Measurements from ENCODE around the gene FOXN1.
A peak's percentile ranks its signal among the peaks of the same experiment; 100 is the strongest.
"Not testable (repeated sequence)": the region's sequence is repeated elsewhere in the genome, so short reads cannot be mapped to it uniquely, and the experiment has no call there.

The FOXN1 gene

DNA sequence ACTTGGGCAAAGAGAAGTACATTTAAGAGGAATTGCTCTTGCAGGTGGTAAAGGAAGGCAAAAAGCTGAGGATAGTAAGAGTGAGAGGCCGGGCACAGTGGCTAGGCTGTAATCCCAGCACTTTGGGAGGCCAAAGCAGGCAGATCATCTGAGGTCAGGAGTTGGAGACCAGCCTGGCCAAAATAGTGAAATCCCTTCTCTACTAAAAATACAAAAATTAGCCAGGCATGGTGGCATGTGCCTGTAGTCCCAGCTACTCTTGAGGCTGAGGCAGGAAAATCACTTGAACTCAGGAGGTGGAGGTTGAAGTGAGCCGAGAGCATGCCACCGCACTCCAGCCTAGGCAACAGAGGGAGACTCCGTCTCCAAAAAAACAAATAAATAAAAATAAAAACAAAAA, 16.1 kb downstream of the FOXN1 start:
- not testable (repeated sequence) for DNase-seq

DNA sequence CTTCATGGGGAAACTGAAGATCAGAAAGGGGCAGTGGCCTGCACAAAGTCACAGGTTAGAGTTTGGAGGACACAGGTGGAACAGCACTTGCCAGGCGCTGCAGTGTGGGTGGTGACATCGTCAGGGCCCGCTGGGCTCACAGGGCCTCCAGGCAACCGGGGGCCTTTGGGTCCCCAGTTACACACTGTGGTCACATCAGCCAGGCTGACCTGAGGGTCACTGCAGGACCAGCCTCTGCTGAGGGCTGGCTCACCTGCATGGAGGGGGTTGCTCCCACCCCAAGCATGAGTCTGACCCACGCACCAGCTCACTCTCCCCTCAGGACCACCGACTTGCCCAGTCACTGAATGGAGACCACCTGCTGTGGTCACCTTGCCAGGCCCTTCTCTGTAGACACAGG, 17.0 kb downstream of the FOXN1 start:
- no peak for DNase-seq

DNA sequence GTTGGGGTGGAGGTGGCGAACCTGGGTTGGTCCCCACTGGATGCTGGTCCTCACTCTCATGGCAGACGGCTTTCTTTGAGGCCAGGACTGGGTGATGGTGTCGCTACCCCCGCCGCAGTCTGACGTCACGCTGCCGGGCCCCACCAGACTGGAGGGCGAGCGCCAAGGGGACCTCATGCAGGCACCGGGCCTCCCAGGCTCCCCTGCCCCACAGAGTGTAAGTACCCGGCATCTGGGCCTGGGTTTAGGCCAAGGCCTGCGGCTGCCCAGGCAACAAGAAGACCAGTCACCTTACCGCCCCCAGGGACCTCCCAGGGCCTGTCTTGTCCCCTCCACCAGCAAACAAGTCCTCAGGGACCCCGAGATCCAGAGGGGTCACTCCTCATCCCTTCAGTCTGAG, 17.7 kb downstream of the FOXN1 start:
- no peak for DNase-seq

DNA sequence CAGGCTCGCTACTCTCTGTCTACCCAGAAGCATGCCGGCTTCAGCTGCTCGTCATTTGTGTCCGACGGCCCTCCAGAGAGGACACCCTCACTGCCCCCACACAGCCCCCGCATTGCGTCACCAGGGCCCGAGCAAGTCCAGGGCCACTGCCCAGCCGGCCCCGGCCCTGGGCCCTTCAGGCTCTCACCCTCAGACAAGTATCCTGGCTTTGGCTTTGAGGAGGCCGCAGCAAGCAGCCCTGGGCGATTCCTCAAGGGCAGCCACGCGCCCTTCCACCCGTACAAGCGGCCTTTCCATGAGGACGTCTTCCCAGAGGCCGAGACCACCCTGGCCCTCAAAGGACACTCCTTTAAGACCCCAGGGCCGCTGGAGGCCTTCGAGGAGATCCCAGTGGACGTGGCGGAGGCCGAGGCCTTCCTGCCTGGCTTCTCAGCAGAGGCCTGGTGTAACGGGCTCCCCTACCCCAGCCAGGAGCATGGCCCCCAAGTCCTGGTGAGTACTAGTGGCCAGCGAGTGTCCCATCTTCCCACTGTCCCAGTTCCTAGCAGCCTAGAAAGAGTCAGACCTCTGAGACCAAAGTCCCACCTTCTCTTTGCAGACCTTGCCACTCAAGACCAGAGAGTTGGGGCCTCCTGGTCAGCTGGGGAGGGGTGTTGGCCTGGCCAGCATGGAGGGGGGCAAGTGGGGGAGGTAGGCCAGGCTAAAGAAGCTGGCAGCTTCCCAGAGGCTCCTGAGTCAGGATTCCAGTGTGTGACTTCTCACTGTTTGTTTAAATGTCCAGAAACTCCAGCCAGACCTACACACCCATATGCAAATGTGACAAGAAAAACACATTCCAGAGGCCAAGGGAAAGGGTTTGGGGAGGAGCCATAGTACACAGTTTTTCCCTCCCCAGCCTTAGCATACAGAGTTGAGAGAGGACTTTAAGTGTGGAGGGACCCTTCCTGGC, 18.6 kb downstream of the FOXN1 start:
- no peak for DNase-seq

DNA sequence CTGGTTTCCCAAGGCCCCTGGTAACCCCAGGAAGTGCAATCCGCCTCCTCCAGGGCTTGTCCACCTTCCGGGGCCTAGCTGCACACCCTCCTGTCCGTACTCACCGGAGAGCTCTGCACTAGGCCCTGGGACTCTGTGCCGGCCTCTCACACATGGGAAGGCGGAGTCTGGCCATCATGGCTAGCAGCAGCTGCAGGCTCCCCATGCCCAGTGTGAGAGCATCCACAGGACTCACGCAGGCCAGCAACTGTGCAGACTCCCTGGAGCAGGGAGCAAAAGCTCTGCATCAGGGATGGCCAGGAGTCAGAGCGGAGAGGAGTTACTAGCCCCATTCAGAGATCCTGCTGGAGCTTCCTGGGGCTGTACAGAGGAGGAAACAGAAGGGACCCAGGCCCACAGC, 20.2 kb downstream of the FOXN1 start:
- no peak for DNase-seq

DNA sequence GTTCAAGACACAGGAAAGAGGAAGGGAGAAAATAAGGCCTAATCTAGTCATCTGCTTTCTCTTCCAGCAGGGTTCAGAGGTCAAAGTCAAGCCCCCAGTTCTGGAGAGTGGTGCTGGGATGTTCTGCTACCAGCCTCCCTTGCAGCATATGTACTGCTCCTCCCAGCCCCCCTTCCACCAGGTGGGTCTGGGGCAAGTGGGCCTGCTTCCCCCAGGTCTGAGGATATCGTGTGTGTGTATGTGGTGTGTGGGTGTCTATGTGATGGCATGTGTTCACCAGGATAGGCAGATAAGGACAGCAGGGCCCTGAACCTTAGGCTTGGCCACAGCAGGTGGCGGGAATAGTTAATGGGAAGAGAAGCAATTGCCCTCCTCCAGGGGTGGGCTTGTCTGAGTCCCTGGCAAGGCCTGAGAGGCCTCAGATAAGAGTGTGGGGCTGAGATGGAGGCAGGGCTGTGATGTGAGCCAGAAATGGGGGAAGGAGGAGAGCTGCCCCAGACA, 21.1 kb downstream of the FOXN1 start:
- no peak for DNase-seq

DNA sequence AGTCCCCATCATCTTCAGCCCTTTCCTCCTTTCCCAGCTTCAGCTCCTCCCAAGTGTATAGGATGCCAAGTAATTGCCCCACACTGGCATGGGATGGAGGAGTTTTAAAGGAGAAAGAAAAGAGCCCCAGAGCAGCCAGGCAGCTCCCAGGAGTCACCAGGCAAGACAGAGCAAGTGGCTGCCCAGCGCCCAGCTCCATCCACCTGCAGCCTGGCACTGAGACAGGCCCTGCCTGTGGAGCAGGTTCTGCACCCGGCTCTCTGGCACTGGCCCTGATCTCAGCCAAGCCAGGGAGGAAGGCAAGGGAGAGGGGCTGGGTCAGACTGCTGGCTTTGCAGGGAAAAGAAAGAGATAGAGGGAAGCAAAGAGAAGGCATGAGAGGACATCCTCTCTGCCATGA, 21.7 kb downstream of the FOXN1 start:
- no peak for DNase-seq

DNA sequence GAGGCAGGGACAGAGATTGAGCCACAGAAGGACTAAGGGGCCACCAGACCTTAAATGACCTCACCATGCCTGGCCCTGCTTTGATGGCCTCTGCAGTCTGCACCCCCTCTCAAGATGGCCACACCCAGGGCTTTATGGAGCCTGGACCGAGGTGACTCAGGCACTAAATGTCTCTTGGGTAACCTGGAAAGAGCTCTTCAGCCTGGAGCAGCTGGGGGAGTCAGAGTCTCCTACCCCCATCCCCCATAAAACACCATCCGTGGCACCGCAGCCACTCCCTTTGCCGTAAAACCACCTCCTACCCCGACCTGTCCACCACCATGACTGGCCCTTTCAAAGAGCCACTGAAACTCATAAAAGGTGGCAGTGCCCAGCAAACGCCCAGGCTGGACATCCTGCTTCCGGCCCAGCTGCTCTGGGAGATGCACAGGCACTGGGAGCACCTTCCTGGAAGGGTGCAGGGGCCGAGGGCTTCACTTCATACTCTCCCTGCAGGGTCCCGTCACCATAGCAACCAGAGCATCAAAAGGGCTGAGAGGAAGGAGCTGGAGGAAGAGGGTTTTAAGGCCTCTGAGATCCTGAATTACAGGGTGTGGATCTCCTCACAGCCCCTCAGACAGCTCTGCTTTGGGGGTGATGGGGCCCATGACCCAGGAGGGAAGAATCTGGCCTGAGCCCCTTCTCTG, 22.3 kb downstream of the FOXN1 start:
- no peak for DNase-seq

DNA sequence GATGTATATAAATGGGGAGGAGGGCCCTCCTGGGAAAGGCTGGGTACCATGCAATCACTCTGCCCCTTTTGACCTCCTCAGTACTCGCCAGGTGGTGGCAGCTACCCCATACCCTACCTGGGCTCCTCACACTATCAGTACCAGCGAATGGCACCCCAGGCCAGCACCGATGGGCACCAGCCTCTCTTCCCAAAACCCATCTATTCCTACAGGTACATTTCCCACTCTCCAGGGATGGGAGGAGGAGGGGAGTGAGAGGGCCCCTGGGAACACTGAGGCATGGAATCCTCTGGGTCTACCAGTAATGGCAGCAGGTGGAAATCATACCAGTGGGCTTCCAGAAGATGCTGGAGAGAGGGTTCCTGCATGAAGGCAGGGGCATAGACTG, 22.9 kb downstream of the FOXN1 start:
- no peak for DNase-seq

DNA sequence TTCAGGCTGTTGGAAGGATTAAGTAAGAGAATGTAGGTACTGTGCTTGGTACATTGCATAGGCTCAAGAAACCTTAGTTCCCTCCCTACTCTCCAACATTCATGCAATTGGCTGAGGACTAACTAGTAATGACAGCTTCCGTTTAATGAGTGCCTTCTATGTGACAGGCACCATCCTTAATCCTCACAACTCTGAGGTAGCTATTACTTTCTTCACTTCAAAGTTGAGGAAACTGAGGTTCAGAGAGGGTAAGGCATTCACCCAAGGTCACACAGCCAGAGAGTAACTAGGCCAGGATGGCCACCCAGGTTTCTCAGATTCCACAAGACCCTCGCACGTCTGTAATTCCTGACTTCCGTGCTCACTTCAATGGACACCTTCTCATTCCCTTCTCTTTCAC, 24.1 kb downstream of the FOXN1 start:
- no peak for DNase-seq

DNA sequence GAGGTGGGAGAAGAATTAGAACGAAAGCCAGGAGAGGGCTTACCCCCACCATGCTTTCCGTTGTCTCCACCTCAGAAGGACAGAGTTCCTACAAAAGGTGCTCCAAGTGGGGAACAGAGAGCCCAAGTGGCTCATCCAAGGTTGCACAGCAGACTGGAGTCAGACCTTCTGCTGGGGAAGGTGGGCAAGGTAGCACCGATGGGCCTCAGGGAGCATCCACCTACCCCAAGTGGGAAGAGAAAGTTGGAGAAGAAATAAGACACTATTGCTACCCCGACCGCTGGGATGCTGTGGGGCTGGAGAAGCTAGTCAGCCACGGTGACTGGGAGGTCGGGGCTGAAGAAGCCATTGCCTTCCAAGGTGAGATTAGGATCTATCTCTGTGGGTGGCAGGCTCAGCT, 24.8 kb downstream of the FOXN1 start:
- DNase-seq: no peak

DNA sequence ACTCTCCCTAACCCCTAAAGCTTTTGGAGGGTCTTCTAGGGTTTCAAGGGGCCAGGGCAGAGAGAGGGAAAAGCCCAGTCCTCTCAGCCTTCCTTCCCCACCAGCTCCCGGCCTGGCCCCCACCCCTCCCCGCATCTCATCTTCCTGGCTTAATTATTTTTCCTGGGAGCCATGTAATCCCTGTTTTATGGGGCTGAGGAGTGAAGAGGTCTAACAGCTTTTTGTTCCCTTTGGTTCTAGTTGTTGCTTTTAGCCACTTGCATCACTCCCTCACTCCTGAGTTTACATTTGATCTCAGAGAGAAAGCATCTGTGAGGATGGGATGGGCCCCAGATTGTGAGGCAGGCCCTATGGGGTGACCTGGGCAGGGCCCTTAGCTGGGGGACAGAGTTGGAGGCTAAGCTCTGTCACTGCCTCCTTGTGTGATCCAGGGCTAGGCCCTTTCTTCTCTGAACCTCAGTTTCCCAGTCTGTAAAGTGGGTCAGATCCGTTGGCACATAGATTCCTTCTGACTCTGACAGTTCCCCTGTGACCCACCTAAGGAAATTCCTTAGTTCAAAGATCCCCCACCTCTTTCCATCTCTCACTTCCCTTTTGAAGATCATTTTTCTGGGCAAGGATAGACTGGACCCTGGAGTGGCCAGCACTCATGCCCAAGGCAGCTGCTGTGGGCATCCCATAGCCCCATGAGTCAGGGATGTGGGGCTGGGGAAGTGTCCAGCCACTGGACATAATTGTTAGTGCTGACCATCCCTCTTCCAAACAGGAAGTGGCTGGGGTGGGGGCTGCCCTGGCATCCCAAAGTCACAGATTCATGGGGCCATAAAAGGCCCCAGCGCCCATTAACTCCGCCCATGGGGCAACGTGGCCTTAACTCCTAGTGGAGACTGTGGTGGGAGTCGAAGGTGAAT, 26.2 kb downstream of the FOXN1 start:
- no peak for DNase-seq

DNA sequence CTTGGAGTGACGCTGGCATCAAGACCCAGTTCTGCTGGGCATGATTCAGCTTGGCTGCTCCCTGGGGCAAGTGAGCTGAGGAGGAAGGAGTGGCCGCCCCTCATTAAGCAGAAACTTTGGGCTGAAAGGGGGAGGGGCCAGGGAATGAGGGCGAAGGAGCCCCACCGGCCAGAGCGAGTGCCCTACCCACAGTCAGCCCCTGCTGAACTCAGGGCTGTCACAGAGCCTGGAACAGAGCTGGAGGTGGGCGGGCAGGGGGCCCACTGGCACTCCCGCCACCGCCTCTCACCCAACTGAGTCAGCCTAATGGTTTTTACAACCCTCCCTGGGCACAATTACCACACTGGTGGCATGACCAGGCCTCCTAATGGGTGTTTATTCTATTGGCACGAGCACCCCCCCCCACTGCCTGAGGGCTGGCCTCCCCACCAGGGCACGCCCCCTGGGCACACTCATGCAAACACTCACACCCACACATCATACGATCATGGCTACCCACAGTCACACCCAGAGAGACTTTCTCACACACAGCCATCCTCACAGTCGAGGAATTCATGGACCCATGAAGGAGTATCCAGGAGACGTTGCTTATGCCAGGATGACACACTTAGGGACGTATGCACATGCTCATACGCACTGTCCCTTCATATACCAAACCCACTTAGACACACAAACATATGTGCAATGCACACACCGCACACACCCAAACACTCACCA, 27.1 kb downstream of the FOXN1 start:
- DNase-seq: peak in 1 of 56 donors; percentile 34

DNA sequence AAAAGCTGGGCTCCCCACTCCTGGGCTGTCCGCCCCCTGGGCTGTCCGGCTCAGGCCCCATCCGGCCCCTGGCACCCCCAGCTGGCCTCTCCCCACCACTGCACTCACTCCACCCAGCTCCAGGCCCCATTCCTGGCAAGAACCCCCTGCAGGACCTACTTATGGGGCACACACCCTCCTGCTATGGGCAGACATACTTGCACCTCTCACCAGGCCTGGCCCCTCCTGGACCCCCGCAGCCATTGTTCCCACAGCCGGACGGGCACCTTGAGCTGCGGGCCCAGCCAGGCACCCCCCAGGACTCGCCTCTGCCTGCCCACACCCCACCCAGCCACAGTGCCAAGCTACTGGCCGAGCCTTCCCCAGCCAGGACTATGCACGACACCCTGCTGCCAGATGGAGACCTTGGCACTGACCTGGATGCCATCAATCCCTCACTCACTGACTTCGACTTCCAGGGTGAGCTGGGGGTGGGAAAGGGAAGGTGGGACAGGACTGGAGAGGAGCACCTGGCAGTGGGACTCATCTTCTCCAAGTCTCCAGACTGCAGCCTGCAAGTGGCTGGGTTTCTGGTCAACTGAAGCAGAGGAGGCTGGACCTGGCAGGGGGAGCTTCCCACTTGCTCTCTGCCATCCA, 28.7 kb downstream of the FOXN1 start:
- DNase-seq: no peak

DNA sequence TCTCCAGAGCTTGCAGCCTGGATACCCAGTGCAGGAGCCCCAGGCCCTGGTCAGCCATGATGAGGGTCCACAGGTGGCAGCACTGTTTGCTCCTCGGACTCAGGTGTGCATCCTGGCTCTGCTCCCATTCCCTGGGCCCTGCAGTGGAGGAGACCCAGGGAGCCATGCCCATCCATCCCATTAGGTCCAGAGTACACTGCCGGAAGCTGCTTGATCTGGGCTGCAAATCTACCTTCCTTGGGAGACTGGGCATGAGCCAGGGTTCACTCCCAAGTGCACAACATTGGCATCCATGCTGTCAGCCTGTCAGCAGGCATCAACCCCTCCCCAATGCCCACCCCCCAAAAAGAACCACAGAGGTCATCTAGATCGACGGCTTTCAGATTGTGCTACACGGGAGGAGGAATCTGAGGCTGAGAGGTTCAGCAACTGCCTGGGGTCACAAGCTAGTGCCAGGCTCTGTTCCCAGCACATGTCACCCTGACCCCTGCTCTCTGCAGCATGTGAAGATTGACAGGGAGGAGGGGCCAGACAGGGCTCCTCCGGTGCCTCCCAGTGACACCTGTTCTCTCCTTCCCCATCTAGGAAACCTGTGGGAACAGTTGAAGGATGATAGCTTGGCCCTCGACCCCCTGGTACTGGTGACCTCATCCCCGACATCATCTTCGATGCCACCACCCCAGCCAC, 30.5 kb downstream of the FOXN1 start:
- no peak for DNase-seq

DNA sequence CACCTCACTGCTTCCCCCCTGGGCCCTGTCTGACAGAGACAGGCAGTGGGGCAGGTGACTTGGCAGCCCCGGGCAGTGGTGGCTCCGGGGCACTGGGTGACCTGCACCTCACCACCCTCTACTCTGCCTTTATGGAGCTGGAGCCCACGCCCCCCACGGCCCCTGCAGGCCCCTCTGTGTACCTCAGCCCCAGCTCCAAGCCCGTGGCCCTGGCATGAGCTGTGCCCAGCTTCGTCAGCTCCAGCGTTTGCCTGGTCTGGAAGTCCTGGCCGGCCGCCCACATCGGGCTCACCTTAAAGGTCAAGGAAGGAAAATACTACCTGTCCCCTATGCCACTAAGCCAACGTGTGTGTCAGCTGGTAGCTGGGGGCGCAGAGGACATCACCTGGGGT, 31.1 kb downstream of the FOXN1 start:
- no peak for DNase-seq

DNA sequence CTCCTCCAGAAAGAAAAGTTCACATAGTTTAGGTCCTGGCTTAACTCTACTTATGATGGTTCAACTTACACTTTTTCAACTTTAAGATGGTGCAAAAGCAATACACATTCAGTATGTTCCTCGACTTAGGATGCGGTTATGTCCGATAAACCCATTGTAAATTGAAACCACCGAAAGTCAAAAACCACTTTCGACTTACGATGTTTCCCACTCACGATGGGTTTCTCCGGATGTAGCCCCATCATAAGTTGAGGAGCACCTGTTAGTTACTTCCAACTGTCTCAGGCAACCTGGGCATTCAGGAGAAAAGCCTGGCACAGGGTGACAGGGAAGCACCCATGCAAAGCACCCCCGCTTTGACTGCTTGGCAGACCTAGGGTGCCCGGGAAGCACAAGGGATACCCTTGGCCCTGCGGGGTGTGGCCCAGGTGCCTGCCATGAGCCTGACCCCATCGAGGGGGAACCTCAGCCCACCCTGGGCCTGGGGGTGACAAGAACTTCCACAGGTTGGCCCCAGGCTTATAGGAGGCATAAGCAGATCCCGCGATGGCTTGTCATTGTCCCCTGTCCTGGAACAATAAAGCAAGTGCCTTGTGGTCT, 32.2 kb downstream of the FOXN1 start:
- DNase-seq: no peak

DNA sequence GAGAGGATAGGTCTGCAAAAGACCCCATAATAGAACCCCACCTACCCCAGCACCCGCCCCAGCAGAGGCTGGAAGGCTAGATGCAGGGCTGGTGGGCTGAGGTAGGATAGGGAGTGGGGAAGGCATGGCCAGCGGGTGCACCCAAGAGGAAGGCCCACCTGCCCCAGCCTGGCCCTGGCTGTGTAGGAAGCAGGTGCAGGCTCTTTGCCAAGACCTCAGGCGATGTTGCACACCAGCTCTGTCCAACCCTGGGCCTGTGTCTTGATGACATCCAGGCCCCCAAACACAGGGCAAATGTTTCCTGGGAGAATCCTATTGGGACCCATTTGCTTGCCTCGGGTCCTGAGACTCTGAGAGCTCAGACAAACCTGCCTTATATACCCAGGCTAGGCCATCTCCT, 34.1 kb downstream of the FOXN1 start:
- no peak for DNase-seq

DNA sequence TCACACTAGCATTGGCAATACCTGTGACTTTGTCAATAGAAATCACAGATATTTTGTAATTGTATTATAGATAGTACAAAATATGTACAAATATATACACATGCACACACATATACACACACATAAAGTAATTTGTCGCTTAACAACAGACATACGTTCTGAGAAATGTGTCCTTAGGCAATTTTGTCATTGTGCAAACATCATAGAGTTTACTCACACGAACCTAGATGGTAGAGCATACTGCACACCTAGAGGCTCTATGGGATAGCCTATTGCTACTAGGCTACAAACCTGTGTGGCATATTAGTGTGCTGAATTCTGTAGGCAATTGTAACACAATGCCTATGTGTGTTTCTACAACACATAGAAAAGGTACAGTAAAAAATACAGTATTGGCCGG, 35.3 kb downstream of the FOXN1 start:
- DNase-seq: no peak
